Smooth muscle cell (in vitro differentiated cells): ENCODE results near the gene TMPRSS9. TPM values are rescaled to one million over a fixed set of nuclear protein-coding genes. Genes with fewer than 3 reads are reported as not detected.

ENCODE experiments used
- DNase-seq: peaks from one replicate; lab custom pipeline; 2025; ENCODE audit not compliant: unreplicated experiment; lab: John Stamatoyannopoulos, UW
- H2AFZ ChIP-seq: fragments of 200-600 bp; sonication (generic); 2 replicates; pipeline ENCODE4 v1.6.0; 2016; ENCODE audit warnings: antibody characterized with exemption, low read depth, mild to moderate bottlenecking
- H3F3A ChIP-seq: fragments of 200-600 bp; sonication (generic); 2 replicates; pipeline ENCODE4 v1.6.0; 2017; ENCODE audit warnings: antibody characterized with exemption, low read depth
- H3K27ac ChIP-seq: fragments of 200-600 bp; sonication (generic); 2 replicates; pipeline ENCODE4 v1.5.1; 2016; ENCODE audit warnings: low read depth, mild to moderate bottlenecking
- H3K27me3 ChIP-seq: fragments of 200-600 bp; sonication (generic); 2 replicates; pipeline ENCODE4 v1.6.1; 2016; ENCODE audit warnings: low read depth, mild to moderate bottlenecking
- H3K36me3 ChIP-seq: fragments of 200-600 bp; sonication (generic); 2 replicates; pipeline ENCODE4 v1.5.1; 2016; ENCODE audit warnings: low read depth
- H3K4me1 ChIP-seq: fragments of 200-600 bp; sonication (generic); 2 replicates; pipeline ENCODE4 v1.5.1; 2016; ENCODE audit warnings: low read depth
- H3K4me2 ChIP-seq: fragments of 200-600 bp; sonication (generic); 2 replicates; pipeline ENCODE4 v1.6.0; 2016; ENCODE audit warnings: mild to moderate bottlenecking
- H3K4me3 ChIP-seq: fragments of 200-600 bp; sonication (generic); 2 replicates; pipeline ENCODE4 v1.5.1; 2016; ENCODE audit warnings: mild to moderate bottlenecking
- H3K79me2 ChIP-seq: fragments of 200-600 bp; sonication (generic); 2 replicates; pipeline ENCODE4 v1.6.0; 2016; ENCODE audit warnings: low read depth, mild to moderate bottlenecking
- H3K9ac ChIP-seq: fragments of 200-600 bp; sonication (generic); 2 replicates; pipeline ENCODE4 v1.6.0; 2016; ENCODE audit warnings: low read depth
- H3K9me3 ChIP-seq: fragments of 200-600 bp; sonication (generic); replicated peaks from 2 replicates; pipeline ENCODE4 v1.5.1; 2016; ENCODE audit warnings: low read depth
- H4K20me1 ChIP-seq: fragments of 200-600 bp; sonication (generic); 2 replicates; pipeline ENCODE4 v1.6.0; 2016; ENCODE audit warnings: low read depth
- WGBS: methylation state at CpG from one replicate; pipeline ENCODE4 v1.1.7; 2016; ENCODE audit warnings: low lambda C conversion rate; 5-methylcytosine and 5-hydroxymethylcytosine counted together
- polyA plus RNA-seq: library from polyadenylated mRNA; unstranded; fragments of >200 nt; fragmentation: Nextera tagmentation; extraction: Ambion mirVana; gene quantifications from 2 replicates; pipeline ENCODE4 v1.2.1, GENCODE V29; 2016
- total RNA-seq: library from RNA; depleted of rRNA; stranded (reverse); fragments of >200 nt; gene quantifications from 2 replicates; pipeline ENCODE4 v1.2.3, GENCODE V29; 2014
- TF ChIP-seq, protein P1 (sequence below): fragments of 200-600 bp; sonication (generic); IDR thresholded peaks from 2 replicates; pipeline ENCODE4 v1.5.1; 2017; ENCODE audit warnings: borderline replicate concordance, mild to moderate bottlenecking, antibody characterized with exemption; ENCODE audit not compliant: insufficient read depth, poor library complexity, severe bottlenecking

Gene TMPRSS9
- not detected in 2 replicates for total RNA-seq
- 0.05 and 0.63 TPM in 2 replicates for polyA plus RNA-seq

DNA sequence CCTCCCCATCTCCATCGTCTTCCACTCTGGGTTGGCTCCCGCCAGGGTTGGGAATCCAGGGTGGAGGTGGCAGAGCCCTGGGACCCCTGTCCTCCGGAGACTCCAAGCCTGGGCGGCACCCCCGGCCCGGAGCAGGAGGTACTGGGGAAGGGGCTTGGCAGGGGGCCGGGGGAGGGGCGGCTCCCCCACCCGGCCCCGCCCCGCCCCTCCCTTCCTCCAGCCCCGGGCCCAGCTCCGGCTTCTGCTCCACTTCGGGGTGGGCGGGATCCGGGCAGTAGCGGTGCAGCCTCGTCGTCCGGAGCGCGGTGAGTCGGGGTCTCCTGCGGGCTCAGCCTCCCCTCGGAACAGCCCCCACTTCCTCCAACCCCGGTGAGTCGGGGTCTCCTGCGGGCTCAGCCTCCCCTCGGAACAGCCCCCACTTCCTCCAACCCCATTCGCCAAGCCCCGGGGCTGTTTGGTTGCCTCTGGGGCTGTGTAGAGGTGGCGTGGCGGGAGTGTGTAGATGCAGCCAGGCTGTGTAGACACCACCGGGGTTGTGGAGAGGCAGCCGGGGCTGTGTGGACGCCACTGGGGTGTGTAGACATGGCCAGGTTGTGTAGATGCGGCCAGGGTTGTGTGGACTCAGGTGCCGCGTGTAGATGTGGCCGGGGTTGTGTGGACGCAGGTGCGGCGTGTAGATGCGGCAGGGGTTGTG lies at the start of gene TMPRSS9:
Gene TMPRSS9 (plus strand): TSS at position 274 of the 694 bp plus-strand sequence. CDS start 29,521 bp downstream, outside the sequence.
- H3K4me3 ChIP-seq, result no peak within 1 kb of the TSS
- H4K20me1 ChIP-seq, result no peaks in the 10 kb centered on the region
- no peaks in the 10 kb centered on the region for H3K4me1 ChIP-seq
- H3F3A ChIP-seq, result no peaks in the 10 kb centered on the region
- no peak within 1 kb of the TSS for H3K4me2 ChIP-seq
- no peak within 1 kb of the TSS for H3K9ac ChIP-seq
- H2AFZ ChIP-seq, result no peak within 1 kb of the TSS
- TF ChIP-seq, protein P1, sequence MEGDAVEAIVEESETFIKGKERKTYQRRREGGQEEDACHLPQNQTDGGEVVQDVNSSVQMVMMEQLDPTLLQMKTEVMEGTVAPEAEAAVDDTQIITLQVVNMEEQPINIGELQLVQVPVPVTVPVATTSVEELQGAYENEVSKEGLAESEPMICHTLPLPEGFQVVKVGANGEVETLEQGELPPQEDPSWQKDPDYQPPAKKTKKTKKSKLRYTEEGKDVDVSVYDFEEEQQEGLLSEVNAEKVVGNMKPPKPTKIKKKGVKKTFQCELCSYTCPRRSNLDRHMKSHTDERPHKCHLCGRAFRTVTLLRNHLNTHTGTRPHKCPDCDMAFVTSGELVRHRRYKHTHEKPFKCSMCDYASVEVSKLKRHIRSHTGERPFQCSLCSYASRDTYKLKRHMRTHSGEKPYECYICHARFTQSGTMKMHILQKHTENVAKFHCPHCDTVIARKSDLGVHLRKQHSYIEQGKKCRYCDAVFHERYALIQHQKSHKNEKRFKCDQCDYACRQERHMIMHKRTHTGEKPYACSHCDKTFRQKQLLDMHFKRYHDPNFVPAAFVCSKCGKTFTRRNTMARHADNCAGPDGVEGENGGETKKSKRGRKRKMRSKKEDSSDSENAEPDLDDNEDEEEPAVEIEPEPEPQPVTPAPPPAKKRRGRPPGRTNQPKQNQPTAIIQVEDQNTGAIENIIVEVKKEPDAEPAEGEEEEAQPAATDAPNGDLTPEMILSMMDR, result no peak
- WGBS, result 69% methylated on average over 18 of the region's 44 CpGs
- H3K79me2 ChIP-seq, result no peaks in the 10 kb centered on the region
- DNase-seq, result no peak
- H3K9me3 ChIP-seq, result no peaks in the 10 kb centered on the region
- H3K27me3 ChIP-seq, result peaks cover 26% of the 10 kb centered on the region
- H3K27ac ChIP-seq, result no peak within 1 kb of the TSS
- H3K36me3 ChIP-seq, result no peaks in the 10 kb centered on the region

DNA sequence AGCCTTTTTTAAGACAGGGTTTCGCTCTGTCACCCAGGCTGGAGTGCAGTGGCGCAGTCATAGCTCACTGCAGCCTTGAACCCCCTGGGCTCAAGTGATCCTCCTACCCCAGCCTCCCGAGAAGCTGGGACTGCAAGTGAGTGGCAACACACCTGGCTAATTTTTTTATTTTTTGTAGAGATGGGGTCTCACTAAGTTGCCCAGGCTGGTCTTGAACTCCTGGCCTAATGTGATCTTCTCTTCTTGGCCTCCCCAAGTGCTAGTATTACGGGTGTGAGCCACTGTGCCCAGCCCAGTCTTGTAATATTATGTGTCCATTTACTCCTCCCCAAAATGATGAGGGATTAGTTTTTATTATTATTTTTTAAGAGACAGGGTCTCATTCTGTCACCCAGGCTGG lies 49.0 kb upstream of the TMPRSS9 start:
- 98% methylated on average over 4 of the region's 4 CpGs for WGBS
- Histone ChIP-seq H3F3A (no peaks in the 10 kb centered on the region), H3K4me3 (no peak overlapping the region), H3K27ac (no peak overlapping the region), H3K27me3 (peaks cover 16% of the 10 kb centered on the region), H2AFZ (no peak overlapping the region), H3K4me1 (no peaks in the 10 kb centered on the region), H3K79me2 (no peaks in the 10 kb centered on the region), H4K20me1 (no peaks in the 10 kb centered on the region), H3K9ac (no peak overlapping the region), H3K36me3 (no peaks in the 10 kb centered on the region), H3K9me3 (no peaks in the 10 kb centered on the region), H3K4me2 (no peak overlapping the region)
- no peak for DNase-seq
- TF ChIP-seq, protein P1, result no peak

DNA sequence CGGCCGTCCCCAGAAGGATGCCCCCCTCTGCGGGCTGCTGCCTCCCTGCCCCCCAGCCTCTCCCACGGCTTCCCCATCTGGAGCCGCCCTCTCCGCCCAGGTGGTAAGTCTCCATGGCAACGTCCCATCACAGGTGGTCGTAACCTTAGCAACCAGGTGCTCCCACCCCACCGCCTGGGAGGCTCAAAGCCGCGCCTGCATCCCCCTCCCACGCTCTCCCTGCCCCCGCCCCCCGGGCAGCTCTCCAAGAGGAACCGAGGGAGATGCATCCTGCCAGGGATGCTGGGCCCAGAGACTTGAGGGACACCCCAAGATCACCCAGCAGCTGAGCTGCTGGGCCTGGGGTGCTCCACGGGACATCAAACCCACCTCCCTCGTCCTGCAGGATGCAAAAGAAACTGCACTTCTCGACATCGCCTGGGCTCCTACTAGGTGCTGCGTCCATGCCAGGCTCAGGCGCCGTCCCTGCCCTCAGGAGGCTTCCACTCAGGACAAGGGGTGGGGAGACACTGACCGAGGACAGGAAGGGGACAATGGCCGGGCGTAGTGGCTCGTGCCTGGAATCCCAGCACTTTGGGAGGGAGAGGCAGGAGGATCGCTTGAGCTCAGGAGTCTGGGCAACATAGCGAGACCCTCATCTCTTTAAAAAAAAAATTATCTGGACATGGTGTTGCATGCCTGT lies 47.1 kb upstream of the TMPRSS9 start:
- no peak for DNase-seq
- Histone ChIP-seq H3K4me1 (no peaks in the 10 kb centered on the region), H3K79me2 (no peaks in the 10 kb centered on the region), H4K20me1 (no peaks in the 10 kb centered on the region), H3F3A (no peaks in the 10 kb centered on the region), H3K36me3 (no peaks in the 10 kb centered on the region), H3K4me2 (no peak overlapping the region), H3K9me3 (no peaks in the 10 kb centered on the region), H3K9ac (no peak overlapping the region), H3K4me3 (no peak overlapping the region), H2AFZ (no peak overlapping the region), H3K27me3 (peaks cover 5% of the 10 kb centered on the region), H3K27ac (no peak overlapping the region)
- TF ChIP-seq, protein P1, result no peak
- 75% methylated on average over 16 of the region's 28 CpGs for WGBS
